ENCODE data around the gene MDM2. TPM values are rescaled to one million over a fixed set of nuclear protein-coding genes. Genes with fewer than 3 reads are reported as not detected.

Gene MDM2
- total and polyA plus RNA-seq, 2 of the 13 experiments (the other 11 are each of a cell fraction or from before 2014, with no cell fraction given) = 29.3 to 314 TPM

DNA sequence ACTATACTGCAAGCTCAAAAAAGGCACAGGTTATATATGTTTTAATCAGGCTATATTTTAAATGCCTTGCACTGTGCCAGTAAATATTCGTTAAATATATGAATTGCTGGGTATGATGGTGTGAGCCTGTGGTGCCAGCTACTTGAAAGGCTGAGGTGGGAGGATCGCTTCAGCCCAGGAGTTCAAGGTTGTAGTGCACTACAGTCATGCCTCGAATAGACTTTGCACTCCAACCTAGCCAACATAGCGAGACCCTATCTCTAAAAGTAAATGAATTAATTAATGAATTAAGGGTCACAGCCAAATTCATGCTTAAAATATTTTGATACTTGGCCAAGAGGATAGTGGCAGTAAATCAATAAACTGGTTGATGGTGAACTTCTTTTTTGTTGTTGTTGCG, 22.2 kb upstream of the MDM2 start (continued):
- TF ChIP-seq, protein P1, sequence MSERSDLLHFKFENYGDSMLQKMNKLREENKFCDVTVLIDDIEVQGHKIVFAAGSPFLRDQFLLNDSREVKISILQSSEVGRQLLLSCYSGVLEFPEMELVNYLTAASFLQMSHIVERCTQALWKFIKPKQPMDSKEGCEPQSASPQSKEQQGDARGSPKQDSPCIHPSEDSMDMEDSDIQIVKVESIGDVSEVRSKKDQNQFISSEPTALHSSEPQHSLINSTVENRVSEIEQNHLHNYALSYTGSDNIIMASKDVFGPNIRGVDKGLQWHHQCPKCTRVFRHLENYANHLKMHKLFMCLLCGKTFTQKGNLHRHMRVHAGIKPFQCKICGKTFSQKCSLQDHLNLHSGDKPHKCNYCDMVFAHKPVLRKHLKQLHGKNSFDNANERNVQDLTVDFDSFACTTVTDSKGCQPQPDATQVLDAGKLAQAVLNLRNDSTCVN (CRISPR knock-in tag; IDR thresholded peaks at IDR 0.05; ENCODE audit: borderline replicate concordance) = no peak
- TF ChIP-seq TOE1 (CRISPR knock-in tag; IDR thresholded peaks at IDR 0.05) (no peak), ZNF260 (CRISPR knock-in tag; IDR thresholded peaks at IDR 0.05; ENCODE audit: borderline replicate concordance, low read depth) (no peak), ARID4A (CRISPR knock-in tag; IDR thresholded peaks at IDR 0.05; ENCODE audit: borderline replicate concordance) (no peak), HOXA3 (CRISPR knock-in tag; IDR thresholded peaks at IDR 0.05) (0 out of 2 replicates have a peak, but pooled peaks have one; percentile 10), ZBTB42 (CRISPR knock-in tag; IDR thresholded peaks at IDR 0.05) (no peak), ZNF10 (CRISPR knock-in tag; IDR thresholded peaks at IDR 0.05; ENCODE audit: borderline replicate concordance, low read depth) (no peak), MZF1 (CRISPR knock-in tag; IDR thresholded peaks at IDR 0.05; ENCODE audit: borderline replicate concordance) (no peak), RCOR2 (CRISPR knock-in tag; IDR thresholded peaks at IDR 0.05) (0 out of 2 replicates have a peak, but pooled peaks have one; percentile 25), ZFP36L1 (CRISPR knock-in tag; IDR thresholded peaks at IDR 0.05) (no peak), ZNF616 (CRISPR knock-in tag; IDR thresholded peaks at IDR 0.05; ENCODE audit: low read depth) (no peak), CEBPG (CRISPR knock-in tag; IDR thresholded peaks at IDR 0.05) (no peak), ZNF430 (CRISPR knock-in tag; IDR thresholded peaks at IDR 0.05) (no peak), GTF2F1 (IDR thresholded peaks at IDR 0.05; ENCODE audit: low read length) (no peak), EP300 (IDR thresholded peaks at IDR 0.05; ENCODE audit: low read depth in 2 of 2, low read length in 2 of 2) (0 out of 4 replicates have a peak, but pooled peaks of 1 of the 2 experiments have one; percentile 20), EP300 (CRISPR knock-in tag; IDR thresholded peaks at IDR 0.05; ENCODE audit: borderline replicate concordance) (no peak), ZFP36L2 (CRISPR knock-in tag; IDR thresholded peaks at IDR 0.05) (no peak), ATF4 (CRISPR knock-in tag; IDR thresholded peaks at IDR 0.05) (no peak), SALL1 (CRISPR knock-in tag; IDR thresholded peaks at IDR 0.05) (peak; percentile 13; the same call in 1 of the 2 replicates), GLMP (CRISPR knock-in tag; IDR thresholded peaks at IDR 0.05; ENCODE audit: borderline replicate concordance) (no peak), ZNF207 (IDR thresholded peaks at IDR 0.05; ENCODE audit: borderline replicate concordance) (no peak), NFIC (IDR thresholded peaks at IDR 0.05; ENCODE audit: low read length) (no peak), CBX1 (IDR thresholded peaks at IDR 0.05; ENCODE audit: low read depth) (no peak), LBX2 (CRISPR knock-in tag; IDR thresholded peaks at IDR 0.05; ENCODE audit: borderline replicate concordance) (no peak)

Measured in HepG2 (cell line).